GDM1 (cell line): Measurements from ENCODE around the gene NPIPB12.
"Not testable (repeated sequence)": the region's sequence is repeated elsewhere in the genome, so short reads cannot be mapped to it uniquely, and the experiment has no call there.

Source experiments
- DNase-seq: peaks from one replicate; lab custom pipeline; 2025; lab: John Stamatoyannopoulos, UW

Gene NPIPB12

DNA sequence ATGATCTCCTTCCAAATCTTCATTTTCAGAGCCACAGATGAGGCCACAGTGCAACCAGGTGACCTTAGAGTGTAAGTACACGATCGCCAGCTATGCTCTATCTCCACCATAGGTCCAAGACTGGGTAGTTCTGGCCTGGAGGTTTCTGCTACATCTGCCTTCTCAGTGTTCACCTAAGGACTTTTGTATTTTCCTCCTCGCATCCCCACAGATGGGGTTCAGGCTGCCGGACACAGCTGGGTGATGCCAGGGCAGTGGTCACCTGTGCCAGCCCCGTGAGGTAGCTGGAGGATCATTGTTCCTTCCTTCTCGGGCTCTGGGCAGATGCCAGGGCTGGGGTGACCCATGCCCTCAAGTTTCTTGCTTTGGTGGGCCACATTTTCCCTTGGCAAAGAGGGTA lies at the start of gene NPIPB12:
Gene NPIPB12, minus strand, starts transcription at position 101 of the 400 bp plus-strand sequence.
- DNase-seq = not testable (repeated sequence)

DNA sequence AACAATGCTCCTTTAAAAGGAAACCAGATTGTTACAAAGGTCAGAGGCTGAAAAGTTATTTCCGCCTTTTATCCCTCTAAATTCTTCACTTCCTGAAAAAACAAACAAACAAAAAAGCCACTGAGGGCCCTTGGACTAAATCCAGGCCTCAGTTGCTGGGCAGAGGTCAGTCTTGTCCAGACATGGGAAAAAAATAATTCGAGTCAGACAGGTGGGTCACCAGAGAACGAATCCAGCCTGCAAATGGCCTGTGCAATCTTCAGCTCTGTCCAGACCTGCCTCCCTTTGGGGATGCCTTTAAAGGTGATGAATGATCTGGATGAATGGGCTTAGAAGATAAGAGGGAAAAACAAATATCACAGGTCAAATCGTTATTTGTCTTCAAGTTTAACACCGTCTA lies 15.3 kb upstream of the NPIPB12 start:
- DNase-seq = not testable (repeated sequence)

DNA sequence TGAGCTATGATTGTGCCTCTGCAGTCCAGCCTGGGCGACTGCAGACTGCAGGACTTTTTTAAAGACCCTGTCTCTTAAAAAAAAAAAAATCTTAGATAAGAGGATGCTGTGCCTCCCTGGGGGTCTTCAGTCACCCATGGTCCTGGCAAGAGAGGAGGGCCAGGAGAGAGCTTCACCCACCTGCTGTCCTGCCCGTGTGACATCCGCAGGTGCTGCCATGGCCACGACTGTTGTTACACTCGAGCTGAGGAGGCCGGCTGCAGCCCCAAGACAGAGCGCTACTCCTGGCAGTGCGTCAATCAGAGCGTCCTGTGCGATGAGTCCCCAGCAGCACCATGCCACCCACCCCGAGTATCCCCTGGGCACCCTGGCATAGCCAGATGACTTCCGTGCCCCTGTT lies 23.9 kb downstream of the NPIPB12 start:
- DNase-seq = not testable (repeated sequence)

DNA sequence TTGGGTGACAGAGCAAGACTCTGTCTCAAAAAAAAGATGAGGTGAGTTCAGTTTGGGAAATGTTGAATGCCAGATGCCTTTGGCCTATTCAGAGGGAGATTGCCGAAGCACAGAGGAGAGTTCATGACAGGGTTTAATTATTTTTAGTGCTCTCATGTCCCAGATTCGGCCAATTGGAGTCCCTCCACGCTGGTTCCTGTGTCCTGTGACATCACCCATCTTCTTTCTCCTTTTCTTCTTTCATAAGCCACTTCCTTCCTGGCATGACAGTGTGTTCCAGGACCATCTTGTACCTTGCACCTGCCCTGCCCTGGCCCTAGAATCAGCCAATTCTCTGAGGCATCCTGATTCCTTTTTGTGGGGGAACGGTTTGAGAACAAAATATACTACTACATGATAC lies 34.1 kb downstream of the NPIPB12 start:
- DNase-seq = not testable (repeated sequence)

DNA sequence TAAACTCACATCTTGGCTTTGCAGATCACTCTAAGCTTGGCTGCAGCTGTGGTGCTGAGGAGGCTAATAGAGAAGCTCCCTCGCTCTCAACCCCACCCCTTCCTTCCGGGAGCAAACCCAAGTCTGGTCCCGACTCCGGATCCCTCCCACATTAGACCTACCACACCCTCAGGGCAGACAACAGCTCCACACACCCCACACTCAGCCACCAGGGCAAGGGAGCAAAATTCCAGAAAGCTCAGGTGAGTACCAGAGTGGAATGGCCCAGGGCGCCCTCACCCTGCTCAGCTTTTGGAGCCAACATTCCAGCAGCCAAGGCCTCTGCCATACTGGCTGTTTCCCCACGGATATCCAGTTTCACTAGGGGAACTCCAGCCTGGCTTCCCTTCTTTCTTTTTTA lies 36.5 kb downstream of the NPIPB12 start:
- not testable (repeated sequence) for DNase-seq

DNA sequence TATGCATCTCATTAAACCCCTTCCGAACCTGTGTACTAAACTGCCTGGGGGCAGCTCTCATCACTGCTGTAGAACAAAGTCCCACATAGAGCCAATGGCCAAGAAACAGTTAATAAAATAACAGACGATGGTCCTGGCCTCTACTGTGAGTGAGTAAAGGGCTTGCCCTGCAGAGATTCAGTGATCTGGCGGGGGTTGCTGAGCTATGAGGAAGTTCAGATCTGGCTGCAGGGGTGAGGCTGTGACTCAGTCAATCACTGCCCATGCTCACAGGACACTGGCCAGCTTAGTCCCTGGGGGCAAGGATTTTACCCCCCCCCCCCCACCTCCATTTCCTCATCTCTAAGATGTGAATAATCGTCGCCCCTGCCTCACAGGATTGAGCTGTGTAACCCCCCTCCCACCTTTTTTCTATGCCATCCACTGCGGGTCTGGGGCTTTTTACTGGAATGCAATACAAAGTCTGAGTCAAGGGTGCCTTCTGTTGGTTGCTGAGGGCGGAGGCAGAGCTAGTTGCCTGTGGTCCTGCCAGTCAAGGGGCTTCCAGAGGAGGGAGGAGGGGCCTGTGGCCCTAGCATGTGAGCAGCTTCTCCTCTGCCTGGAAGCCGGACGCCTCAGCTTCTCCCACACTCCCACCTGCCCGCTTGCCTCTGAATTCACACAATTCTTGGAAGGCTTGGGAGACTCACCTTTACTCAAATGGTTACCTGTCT lies 38.4 kb downstream of the NPIPB12 start:
- DNase-seq = not testable (repeated sequence)

DNA sequence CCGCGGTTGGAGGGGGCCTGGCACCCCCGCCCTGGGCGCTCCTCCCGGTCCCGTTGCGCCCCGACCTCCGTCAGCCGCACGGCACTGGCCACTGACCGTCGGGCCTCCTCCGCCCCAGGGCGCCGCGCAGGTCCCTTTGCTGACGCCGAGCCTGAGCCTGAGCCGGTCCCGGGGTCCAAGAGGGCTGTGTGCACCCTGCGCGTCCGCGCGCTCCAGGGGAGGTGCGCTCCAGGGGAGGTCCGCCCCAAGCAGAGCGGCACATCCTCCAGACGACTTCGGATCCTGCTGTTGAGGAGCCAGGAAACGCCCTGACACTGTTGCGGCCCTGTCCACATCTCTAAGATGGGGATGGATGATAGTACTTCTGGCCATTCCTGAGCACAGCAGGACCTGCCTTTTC lies 39.3 kb downstream of the NPIPB12 start:
- not testable (repeated sequence) for DNase-seq

DNA sequence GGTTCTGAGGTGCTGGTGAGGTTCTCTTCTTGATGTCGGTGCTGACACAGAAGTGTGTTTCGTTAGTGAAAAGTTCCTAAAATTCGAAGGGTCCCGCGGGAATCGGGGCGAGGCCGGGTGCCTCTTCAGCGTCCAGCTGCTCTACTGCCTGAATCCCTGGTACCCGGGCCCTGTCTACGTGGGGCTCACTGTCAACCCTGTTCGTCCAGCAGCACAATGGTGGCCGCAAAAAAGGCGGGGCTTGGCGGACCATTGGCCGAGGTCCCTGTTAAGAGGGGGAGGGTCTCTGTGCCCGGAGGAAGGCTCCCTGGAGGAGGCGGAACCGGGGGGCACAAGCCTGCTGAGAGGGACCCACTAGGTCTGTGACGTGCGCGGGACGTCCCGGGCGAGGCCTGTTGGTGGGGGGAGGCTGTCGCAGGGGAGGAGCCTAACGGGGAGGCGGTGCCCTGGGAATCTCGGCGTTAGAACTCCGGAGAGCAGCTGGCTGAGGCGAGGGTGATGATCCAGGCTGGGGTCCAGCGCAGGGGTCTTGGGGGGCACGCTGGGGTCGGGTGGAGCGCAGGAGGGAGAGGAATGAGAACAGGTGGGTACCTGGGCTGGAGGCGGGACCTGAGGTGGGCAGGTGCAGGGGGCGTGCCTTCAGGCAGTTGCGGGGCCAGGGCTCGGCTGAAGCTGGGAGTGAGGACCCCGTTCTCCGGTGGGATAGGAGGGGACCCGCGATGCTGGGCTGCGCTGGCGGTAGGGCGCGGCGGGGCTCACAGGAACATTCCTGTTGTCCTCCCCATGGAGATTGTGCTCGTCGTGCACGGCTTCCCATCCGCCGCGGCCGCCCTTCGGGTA lies 40.0 kb downstream of the NPIPB12 start:
- not testable (repeated sequence) for DNase-seq

DNA sequence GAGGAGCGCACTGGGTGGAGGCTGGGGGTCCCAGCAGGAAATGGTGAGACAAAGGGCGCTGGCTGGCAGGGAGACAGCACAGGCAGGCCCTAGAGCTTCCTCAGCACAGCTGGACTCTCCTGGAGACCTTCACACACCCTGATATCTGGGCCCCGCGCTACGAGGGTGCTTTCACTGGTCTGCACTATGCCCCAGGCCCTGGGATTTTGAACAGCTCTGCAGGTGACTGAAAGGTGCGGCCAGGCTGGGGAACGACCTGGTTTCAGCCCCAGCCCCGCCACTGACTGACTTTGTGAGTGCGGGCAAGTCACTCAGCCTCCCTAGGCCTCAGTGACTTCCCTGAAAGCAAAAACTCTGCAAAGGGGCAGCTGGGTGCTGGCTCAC lies 45.6 kb downstream of the NPIPB12 start:
- DNase-seq = not testable (repeated sequence)

DNA sequence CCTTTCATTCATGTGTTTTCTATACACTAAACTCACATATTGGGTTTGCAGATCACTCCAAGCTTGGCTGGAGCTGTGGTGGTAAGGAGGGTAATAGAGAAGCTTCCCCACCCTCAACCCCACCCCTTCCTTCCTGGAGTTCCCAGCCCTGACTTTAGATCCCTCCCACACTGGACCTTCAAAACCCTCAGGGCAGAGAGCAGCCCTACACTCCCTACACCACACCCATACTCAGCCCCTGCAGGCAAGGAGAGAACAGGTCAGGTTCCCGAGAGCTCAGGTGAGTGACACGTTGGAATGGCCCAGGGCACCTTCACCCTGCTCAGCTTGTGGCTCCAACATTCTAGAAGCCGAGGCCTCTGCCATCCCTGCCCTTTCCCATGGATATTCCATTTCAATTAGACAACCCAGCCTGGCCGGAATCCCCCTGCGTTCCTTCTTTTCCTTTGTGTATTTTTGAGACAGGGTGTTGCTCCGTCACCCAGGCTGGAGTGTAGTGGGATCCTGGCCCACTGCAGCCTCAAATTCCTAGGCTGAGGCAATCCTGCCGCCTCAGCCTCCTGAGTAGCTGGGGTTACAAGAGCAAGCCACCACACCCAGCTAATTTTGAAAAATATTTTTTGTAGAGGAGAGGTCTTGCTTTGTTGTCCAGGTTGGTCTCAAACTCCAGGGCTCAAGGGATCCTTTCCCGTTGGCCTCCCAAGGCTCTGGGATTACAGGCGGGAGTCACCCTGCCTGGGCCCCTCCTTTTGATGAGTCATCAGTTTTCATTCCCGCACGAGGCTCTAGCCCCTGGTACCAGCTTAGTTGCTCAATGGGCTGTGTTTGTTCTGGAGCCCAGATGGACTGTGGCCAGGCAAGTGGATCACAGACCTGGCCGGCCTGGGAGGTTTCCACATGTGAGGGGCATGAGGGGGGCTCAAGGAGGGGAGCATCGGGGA lies 46.2 kb downstream of the NPIPB12 start, which contains the start of gene SULT1A4:
Gene SULT1A4, plus strand, starts transcription at position 208 of the 941 bp plus-strand sequence. CDS start 1,473 bp downstream, outside the sequence.
- DNase-seq = not testable (repeated sequence)

DNA sequence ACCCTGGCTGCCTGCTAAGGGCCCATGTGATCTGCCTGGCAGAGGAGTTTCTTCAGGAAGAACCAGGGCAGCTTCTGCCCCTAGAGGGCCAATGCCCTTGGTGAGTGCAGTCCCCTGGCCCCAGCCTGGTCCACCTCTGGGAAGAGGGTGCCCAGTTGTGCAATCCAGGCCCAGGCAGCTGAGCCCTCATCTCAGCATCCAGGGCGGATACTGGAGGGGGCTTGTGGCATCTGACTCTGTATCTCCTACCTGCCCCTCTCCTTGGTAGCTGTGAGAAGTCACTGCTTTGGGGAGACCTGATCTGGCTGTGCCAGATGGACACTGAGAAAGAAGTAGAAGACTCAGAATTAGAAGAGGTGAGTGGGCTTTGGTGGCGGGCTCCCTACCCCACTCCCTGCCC lies 48.5 kb downstream of the NPIPB12 start:
- not testable (repeated sequence) for DNase-seq

DNA sequence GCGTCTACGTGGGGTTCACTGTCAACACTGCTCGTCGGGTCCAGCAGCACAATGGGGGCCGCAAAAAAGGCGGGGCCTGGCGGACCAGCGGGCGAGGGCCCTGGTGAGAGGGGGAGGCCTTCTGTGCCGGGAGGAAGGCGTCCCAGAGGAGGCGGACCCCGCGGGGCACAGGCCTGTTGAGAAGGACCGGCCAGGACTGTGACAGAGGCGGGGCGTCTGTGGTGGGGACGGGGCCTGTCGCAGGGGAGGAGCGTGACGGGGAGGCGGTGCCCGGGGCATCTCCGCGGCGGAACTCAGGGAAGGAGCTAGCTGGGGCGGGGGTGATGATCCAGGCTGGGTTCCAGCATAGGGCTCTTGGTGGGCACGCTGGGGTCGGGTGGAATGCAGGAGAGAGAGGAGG lies 51.4 kb downstream of the NPIPB12 start:
- not testable (repeated sequence) for DNase-seq

DNA sequence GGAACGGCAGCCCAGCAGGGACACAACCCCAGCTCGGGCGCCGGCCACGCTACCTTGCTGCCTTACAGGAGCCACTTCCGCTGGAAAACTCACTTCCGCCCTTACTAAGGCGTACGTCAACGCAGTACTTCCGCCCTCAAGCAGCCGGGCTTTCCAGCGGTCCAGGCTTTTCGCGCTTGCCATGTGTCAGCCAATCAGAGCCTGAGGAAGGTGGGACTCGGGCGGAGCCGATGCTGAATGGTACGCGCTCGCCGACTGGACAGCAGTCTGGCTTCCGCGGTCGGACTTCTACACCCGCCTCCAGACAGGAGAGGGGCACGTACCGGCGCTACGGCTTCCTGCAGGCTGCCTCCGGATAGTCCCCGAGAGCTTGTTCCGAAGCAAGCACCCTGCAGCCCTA lies 51.9 kb downstream of the NPIPB12 start, which contains the start of the genes BOLA2 and SLX1B:
Gene BOLA2, minus strand, starts transcription at position 83 of the 400 bp plus-strand sequence. CDS start 98 bp downstream, outside the sequence.
Gene SLX1B, plus strand, starts transcription at position 265 of the 400 bp plus-strand sequence.
- DNase-seq = not testable (repeated sequence)

DNA sequence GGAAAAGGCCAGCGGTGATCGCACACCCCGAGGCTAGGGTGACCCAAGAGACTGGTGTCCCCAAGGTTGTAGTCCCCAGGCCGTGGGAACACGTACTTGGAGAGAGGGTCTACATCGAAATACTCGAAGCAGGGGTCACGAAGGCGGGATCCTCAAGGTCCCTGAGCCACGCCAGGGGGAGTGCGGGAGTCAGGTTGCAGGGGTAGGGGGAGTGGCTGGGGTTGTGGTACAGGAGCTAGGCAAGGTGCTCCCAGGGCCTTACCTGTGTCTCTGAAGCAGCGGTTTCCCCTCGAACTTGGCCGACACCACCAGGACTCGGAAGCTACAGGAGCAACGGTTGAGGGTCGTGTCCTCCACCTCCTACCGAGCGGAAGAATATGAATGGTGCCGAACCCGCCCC lies 52.5 kb downstream of the NPIPB12 start:
- DNase-seq = not testable (repeated sequence)
